ENCODE measurements around the gene MGARP.

Gene MGARP

DNA sequence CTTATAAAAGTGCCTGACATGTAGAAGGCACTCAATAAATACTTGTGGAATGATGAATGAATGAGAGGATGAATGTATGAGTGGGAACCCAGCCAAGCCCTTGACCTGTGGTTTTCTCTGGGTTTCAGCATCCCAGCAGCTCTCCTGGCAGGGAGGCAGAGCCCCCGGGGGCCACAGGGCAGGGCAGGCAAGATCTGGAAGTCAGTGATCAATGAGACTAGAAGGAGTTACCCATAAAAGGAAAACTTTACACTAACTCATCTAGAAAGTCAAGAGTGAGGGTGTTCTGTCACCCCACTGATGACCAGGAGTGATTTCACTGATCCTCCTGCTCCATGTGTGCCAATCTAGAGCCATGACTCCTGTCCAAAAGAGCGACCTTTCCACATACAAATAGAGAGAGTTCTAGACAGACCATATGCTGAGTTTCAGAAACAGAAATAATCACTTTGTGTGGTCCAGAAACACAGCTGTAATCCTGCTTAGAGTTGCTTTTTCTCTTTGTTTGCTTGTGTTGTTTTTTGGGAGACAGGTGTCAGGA is 37.4 kb downstream of the MGARP start:
- DNase-seq: no peak

DNA sequence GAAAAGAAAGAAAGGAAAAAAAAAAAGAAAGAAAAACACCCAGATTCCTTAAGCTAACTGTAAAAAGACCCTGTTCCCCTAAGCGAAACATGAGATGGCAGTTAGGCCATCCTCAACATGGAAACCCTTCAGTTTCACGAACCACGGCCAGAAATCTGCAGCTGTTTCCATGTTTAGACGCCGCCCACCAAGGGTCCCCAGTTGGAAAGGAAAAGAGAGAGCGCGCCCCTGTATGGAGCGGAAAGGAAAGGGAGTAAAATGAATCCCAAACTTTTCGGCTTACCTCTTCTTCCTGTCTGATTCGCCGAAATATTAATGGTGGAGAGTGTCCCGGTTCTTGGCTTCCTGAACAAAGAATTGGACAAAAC is 38.3 kb downstream of the MGARP start:
- DNase-seq: no peak

- no peak for DNase-seq
These were observed 38.8 kb downstream of the MGARP start for GRCh38 chr4:139241086-139241783.

GRCh38 chr4:139239127-139239772 is 40.8 kb downstream of the MGARP start:
- no peak for DNase-seq

DNA sequence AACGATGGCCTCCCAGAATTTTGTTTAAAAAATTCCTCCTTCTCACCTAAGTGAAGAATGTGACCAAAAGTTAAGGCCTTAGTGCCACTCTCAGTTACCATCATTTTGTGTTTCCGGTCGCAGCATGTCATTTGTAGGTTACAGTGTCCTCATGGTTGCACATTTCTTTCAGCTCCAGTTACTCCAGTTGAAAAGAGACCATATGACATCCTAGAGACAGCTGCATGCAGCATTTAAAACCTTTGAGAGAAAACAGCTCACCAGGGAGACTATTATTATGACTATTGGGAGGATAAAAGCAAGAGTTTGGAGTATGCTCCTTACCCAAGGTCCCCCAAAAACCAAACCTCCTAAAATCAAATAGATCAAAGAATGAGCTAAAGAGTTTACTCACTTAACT is 45.8 kb downstream of the MGARP start:
- DNase-seq: no peak

GRCh38 chr4:139229534-139230039 is 50.4 kb downstream of the MGARP start:
- DNase-seq: no peak

- DNase-seq: no peak
These were observed 52.2 kb downstream of the MGARP start for GRCh38 chr4:139227729-139228404.

DNA sequence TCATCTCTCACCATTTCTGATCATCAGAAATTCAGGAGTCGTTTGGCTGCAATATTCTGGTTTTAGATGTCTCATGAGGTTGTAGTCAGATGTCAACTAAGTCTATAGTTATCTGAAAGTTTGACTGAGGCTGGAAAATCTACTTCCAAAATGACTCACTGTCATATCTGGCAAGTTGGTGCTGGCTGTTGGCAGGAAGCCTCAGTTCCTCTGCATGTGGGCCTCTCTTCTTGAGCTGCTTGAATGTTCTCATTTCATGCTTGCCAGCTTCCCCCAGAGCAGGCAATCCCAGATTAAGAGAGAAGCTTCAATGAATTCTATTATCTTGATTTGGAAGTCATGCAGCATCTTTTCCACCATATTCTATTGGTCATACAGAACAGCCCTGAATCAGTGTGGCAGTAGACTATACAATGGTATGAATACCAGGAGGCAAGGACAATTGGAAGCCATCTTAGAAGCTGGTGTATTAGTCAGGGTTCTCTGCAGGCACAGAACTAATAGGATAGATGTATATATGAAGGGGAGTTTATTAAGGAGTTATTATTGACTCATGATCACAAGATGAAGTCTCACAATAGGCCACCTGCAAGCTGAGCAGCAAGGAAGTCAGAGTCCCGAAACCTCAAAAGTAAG is 56.2 kb downstream of the MGARP start:
- DNase-seq: no peak

- DNase-seq: no peak
These were observed 57.8 kb downstream of the MGARP start for GRCh38 chr4:139222215-139222614.

DNA sequence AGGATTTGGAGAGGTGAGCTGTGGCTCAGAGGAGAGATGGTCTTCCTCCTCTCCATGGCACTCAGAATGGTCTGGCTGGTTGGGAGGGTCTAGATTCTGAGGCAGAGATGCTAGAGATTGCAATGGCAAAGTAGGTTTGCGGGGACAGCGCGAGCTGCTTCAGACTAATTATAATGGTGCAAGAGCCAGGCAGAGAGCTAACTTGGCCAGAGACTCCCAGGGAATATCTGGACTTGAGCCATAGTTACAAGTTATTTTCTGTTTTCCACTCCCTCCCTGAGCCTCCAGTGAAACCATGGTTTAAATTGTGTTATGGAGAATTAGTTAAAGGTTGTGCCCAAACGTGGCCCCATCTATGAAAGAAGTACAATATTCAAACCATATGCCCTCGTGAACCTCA is 58.3 kb downstream of the MGARP start:
- DNase-seq: no peak

- DNase-seq: no peak
These were observed 60.5 kb downstream of the MGARP start for GRCh38 chr4:139219450-139220055.
